CD4-positive, alpha-beta T cell treated with Interleukin-4 for 1 hour (primary cell): ENCODE data around the gene RPS17.

ENCODE experiments used
- DNase-seq, 2 donors: peaks; one replicate each; pipeline ENCODE4 v3.0.0-alpha.2; 2020 to 2022

RPS17 gene

DNA sequence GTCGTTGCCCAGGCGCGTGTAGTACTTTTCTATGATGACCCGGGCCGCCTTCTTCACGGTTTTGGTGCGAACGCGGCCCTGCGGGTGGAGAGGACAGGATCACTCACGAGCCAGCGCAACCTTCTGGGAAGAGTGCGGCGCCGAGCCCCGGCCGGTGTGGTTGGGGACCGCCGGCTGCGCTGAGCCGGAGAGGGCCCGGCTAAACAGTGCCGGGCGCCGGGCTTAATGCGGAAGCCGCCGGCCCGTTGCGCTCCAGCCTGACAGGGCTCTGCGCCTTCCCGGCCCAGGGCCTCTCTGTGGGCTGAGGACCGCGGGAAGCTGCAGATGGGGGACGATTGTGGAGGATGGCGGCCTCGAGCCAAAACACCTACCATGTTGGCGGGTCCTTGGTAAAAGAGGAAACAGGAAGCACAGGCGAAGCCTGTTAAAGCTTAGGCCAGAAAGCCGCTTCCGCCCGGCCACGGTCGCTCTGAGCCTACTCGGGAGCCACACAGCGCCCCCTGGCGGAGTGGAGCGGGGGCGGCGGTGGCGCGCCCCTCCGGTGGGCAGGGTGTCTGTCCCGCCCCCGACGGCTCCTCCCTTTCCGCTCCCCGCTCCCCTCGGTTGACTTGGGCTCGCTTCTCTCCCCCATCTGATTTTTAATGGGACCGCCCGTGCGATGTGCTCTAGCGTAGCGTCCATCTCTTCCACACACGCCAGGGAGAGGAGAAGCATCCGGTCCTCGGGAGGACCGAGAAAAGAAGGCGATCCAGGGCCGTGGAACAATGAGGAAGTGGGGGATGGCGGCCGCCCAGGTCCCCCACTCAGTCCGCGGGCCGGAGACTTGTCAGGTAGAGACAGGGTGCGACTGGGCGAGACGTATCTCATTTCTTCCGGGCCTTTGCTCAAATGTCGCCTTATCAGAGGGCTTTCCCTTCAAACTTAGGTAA lies at the start of gene RPS17:
Gene RPS17, minus strand, starts transcription at position 403 of the 929 bp plus-strand sequence. Its CDS starts 29 bp downstream, at position 374.
- peak; percentile 97 to 98 for DNase-seq

DNA sequence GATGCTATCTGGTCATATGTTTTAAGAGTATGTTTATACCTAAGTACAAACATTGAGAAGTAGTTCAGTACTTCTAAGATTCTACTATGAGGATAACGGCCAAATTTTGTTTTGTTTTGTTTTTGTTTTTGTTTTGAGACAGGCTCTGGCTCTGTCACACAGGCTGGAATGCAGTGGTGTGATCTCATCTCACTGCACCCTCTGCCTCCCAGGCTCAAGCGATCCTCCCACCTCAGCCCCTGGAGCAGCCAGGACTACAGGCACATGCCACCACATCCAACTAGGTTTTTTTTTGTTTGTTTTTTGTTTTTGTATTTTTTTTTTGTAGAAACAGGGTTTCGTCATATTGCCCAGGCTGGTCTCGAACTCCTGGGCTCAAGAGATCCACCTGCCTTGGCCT lies 47.5 kb upstream of the RPS17 start:
- no peak for DNase-seq

DNA sequence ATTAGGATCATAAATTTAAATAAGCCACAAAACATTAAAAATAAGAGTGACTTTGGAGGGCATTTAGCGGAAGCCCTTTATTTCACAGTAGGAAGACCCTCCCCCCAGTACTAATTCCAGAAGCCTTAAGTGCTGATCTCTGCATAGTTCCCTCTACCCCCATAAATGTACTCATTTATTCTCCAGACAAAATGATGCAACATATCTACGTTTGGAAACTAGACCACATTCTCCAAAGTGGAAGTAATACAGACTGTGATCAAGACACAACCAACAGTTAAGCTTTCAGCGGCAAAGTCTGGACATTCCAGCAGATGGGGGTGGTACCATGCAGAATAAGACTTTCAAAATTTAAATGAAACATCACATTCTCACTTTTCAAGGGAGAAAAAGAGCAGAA lies 44.8 kb upstream of the RPS17 start:
- no peak for DNase-seq

DNA sequence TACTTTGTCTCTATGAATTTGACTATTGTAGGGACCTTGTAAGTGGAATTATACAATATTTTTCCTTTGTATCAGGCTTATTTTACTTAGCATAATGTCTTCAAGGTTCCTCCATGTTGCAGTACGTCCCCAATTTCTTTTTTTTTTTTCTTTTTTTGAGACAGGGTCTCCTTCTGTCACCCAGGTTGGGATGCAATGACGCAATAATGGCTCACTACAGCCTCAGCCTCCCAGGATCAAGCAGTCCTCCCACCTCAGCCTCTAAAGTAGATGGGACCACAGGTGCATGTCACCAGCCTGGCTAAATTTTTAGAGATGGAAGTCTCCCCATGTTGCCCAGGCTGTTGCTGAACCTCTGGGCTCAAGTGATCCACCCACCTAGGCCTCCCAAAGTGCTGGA lies 40.5 kb upstream of the RPS17 start:
- no peak for DNase-seq

DNA sequence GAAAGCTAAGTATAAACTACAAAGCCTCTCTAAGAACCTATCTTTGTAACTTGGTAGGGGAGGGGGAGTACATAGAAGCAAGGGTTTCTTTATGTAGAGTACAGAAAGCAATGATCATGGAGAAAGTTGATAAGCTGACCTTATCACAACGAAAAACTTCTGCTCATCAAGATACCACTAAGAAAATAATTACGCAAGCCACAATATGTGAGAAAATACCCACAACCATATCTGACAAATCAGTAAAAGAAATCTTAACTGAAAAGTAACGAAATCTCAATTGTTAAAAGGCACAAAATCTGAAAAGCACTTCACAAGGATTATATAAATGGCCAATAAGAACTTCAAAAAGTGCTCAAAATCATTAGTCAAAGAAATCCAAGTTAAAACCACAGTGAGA lies 35.1 kb upstream of the RPS17 start:
- no peak for DNase-seq

- no peak for DNase-seq
These were observed 32.7 kb upstream of the RPS17 start for GRCh38 chr15:82572986-82573385.

DNA sequence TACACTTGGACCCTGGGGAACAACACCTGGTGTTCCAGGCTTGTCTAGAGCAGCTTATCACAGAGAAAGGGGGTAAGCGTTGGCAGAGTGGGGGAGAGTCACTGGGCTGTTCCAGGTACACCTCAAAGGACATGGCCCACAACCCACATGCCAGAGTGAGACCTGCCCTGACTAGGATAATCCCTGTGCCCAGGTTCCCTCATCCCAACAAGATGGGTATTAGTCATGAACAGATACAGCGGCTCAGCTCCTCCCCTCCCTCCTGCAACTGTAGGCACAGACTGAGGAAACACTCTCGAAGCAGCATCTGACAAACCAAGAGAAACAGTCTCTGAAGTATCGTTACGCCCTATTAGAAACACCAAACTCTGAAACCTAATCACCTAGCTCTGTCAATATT lies 32.1 kb upstream of the RPS17 start:
- no peak for DNase-seq

- no peak for DNase-seq
These were observed 31.5 kb upstream of the RPS17 start for GRCh38 chr15:82571722-82572222.

DNA sequence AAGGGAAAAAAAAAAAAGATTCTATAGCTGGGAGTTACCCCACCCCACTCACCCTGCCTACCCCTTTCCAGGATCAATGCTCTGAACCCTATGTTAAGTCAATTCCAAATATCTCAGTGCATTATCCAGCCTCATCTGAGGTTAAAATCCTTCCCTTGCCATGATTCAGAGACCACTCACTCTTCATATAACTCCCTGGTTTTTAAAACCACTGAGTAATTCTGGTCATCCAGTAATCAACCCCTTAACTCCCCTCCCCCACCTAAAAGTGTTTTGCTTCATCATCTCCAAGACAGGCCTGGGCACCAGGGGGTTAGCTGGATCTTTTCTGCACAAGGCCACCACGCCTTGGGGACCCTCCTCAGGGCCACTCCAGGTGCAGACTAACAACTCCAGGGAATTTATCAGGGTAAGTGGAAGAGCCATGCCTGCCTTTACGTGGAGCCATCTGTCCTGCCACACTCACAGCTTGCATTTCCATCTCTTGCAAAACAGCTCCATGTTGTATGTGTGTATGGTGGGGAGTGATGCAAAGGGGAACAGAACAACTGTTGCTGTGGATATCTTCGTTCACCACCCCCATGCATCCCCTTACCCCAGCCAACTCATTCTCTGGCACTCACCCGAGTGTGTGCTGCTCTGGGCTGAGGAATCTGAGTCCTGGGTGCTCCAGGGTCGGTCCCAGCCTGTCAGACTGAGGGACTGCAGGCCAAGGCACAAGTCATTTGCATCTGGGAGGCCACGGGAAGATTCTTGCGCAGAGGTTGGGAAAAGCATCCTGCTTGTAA lies 30.7 kb upstream of the RPS17 start:
- DNase-seq, result no peak

DNA sequence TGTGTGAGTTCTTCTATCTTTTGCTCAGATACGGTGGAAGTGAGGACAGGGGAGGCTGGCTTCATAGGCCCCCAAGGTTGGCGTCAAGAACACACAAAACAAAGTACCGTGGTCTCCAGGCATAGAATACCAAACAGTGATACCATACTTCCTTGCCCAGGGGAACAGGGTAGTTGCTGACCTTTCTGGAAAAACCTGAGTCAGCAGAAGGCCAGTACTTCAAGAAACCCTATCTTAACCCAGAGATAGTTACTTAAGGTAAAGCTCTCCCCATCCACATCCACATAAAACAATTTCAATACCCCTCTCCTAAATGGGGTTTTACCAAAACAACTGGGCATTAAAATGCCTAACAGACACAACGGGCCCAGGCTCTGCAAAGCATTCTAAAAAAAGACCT lies 29.6 kb upstream of the RPS17 start:
- DNase-seq, result no peak

GRCh38 chr15:82568986-82569385 lies 28.7 kb upstream of the RPS17 start:
- no peak for DNase-seq

DNA sequence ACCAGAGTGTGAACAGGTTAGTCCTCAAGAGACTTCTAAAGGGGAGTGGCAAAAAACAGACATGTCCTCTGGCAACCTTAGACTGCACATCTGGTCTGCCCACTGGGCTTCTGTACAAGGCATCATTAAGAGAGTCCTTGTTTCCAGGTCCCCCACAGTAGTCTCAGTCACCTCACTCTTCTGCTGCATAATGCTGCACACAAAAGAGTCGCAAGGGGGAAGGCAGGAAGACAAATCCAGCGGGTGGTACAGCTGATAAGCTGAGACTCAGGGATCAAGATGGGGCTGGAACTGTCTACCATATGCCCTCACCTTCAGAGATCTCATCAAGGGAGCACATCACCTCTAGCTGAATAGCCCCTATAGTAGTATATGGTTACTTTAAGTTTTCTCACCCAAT lies 27.4 kb upstream of the RPS17 start:
- DNase-seq, result no peak

DNA sequence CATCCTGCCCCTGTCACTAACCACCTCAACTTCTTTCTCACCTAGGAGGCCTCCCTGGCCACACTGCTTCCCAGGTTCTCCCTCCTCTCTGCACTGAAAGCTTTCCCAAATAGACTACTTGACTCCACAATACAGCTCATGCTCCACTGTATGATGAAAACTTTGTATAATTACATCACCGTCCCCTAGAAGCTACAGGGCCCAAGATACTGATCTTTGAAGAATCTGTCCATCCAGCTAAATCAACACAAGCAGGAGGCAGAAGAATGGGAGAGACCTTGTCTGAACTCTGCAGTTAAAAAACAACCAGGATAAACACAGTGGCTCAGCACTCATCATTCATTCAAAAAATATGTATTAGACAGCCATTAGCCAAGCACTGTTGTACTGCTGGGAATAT lies 26.4 kb upstream of the RPS17 start:
- DNase-seq, result no peak

DNA sequence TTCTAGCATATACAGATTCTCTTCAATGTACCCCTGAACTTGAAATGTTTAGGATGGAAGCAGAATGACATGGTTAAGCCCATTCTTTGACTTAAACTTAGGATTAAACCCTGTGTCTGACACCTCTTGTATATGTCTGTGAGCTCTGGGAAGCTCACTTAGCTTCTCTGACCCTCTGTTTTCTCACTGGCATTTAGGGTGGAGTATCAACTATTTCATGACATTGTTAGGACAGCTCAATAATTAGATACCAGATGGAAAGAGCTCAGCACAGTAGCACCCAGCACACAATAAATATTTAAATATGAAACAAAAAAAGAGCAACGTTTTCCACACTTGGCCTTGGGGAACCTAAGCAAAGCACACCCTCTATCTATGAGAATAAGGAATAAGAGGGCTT lies 18.2 kb upstream of the RPS17 start:
- DNase-seq, result no peak

GRCh38 chr15:82556315-82557035 lies 16.2 kb upstream of the RPS17 start:
- no peak for DNase-seq

GRCh38 chr15:82554849-82555248 lies 14.6 kb upstream of the RPS17 start:
- no peak for DNase-seq

- no peak for DNase-seq
These were observed 14.1 kb upstream of the RPS17 start for GRCh38 chr15:82554351-82554750.

DNA sequence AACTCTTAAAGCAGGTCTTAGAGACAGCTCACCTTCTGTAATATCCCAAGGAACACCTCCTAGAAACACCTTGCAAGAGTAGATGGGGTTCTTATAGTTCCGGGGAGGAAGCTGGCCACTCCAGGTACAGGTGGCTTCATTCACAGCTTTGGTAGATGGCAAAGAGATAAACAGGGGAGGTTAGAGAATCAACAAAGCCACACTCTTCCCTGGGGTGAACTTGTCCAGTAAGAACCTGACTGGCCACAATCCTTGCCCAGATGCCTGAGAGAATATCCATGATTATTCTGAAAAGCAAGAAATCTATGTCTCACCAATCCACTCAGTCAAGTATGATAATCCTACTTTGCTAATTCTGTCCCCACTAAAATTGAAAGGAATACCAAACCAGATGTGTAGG lies 13.6 kb upstream of the RPS17 start:
- no peak for DNase-seq

- no peak for DNase-seq
These were observed 12.6 kb upstream of the RPS17 start for GRCh38 chr15:82552861-82553260.

GRCh38 chr15:82551646-82552247 lies 11.5 kb upstream of the RPS17 start:
- no peak for DNase-seq

GRCh38 chr15:82549199-82549665 lies 9.0 kb upstream of the RPS17 start:
- DNase-seq, result no peak

DNA sequence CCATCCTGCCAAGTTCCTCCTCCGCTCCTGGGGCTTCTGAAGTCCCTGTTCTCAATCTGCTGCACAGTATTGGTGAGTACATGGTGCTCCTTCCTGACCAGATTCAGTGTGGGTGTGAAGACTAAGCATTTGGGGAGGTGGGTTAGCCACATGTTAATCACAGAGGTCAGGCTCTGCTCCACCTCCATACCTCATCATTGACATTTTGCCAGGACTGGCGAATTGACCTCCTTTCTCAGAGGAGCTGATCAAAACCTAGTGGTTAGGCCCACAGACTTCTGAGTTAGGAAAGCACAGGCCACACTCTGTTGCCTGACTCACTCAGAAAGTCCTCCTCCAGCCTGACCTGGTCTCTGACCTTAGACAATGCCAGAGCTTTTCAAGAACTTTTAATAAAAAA lies 8.4 kb upstream of the RPS17 start:
- no peak for DNase-seq

DNA sequence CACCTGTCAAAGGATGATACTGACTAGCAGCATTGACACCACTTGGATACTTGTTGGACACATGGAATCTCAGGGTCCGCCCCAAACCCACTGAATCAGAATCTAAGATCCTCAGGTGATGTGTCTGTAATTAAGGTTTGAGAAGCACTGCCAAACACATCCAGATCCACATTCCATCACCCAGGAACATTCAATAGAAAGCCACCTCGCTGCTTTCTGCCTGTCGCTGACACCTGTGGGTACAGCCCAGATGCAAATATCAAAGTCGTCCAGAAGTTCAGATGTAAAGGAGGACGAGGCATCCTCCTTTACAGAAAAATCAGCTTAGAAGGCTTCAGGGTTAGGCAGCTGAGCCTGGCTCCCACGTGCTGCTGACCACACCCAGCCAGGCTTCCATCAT lies 5.2 kb upstream of the RPS17 start:
- DNase-seq, result no peak
